ENCODE data around the gene DGKG. TPM values are rescaled to one million over a fixed set of nuclear protein-coding genes. Genes with fewer than 3 reads are reported as not detected.

Gene DGKG
- total RNA-seq, 1 donor from 2014 or later: 65.7 TPM

GRCh38 chr3:186129206-186129605 is 232.8 kb downstream of the DGKG start:
- no peak for TF ChIP-seq CTCF (IDR thresholded peaks at IDR 0.05; ENCODE audit: borderline replicate concordance)

DNA sequence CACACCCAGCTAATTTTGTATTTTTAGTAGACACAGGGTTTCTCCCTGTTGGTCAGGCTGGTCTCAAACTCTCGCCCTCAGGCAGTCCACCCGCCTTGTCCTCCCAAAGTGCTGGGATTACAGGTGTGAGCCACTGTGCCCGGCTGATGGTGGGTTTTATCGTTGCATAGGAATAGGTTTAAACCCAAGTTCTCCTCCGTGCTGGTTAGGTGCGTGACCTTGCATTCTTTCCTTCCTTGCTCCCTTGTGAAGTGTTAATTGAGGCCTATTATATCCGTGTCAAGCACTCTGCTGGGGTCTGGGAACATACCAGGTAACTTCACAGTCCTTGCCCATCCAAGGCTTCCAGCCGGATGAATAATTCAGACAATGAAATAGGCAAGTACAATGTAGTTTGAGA is 233.9 kb downstream of the DGKG start:
- Histone ChIP-seq H3K4me1 (no peaks in the 10 kb centered on the region), H3K4me3 (no peak overlapping the region), H3K27me3 (ENCODE audit: low read depth) (no peaks in the 10 kb centered on the region), H3K9me3 (replicated peaks) (no peaks in the 10 kb centered on the region), H3K27ac (replicated peaks) (no peak overlapping the region), H3K36me3 (no peaks in the 10 kb centered on the region)
- TF ChIP-seq CTCF (IDR thresholded peaks at IDR 0.05; ENCODE audit: borderline replicate concordance): no peak
- intact Hi-C loops (cut with micrococcal nuclease): no loop called here
- no peak for DNase-seq

More at GRCh38 chr3:186129206-186129605, 232.8 kb downstream of the DGKG start:
- no peak for DNase-seq
- intact Hi-C loops (cut with micrococcal nuclease): no loop called here
- Histone ChIP-seq H3K4me1 (no peaks in the 10 kb centered on the region), H3K27me3 (ENCODE audit: low read depth) (no peaks in the 10 kb centered on the region), H3K4me3 (no peak overlapping the region), H3K27ac (replicated peaks) (no peak overlapping the region), H3K36me3 (no peaks in the 10 kb centered on the region), H3K9me3 (replicated peaks) (no peaks in the 10 kb centered on the region)

GRCh38 chr3:186127463-186127862 is 234.6 kb downstream of the DGKG start:
- intact Hi-C loops (cut with micrococcal nuclease): no loop called here
- Histone ChIP-seq H3K36me3 (no peaks in the 10 kb centered on the region), H3K4me3 (no peak overlapping the region), H3K4me1 (peaks cover under 1% of the 10 kb centered on the region), H3K9me3 (replicated peaks) (no peaks in the 10 kb centered on the region), H3K27ac (replicated peaks) (no peak overlapping the region), H3K27me3 (ENCODE audit: low read depth) (no peaks in the 10 kb centered on the region)
- TF ChIP-seq CTCF (IDR thresholded peaks at IDR 0.05; ENCODE audit: borderline replicate concordance): no peak
- DNase-seq: no peak

DNA sequence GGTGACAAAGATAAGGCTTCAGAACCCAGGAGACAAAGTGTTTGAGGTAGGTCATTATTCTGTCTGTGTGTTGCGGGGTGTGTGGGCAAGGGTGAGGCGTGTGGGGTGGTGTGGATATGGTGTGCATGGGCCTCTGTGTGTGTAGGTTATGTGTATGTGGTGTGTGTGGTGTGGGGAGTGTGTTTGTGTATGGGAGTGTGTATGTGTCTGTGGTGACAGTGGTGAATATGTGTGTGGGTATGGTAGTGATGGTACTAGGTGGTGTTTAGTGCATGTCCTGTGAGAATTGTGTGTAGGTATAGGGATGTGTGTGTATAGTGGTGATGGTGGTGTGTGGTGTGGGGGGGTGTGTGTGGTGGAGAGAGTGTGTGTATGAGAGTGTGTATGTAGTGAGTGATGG is 236.9 kb downstream of the DGKG start:
- H3K27me3 ChIP-seq (ENCODE audit: low read depth): peaks cover 4% of the 10 kb centered on the region
- no peak for TF ChIP-seq CTCF (IDR thresholded peaks at IDR 0.05; ENCODE audit: borderline replicate concordance)
- intact Hi-C loops (cut with micrococcal nuclease): no loop called here
- H3K4me3 ChIP-seq: no peak overlapping the region
- H3K9me3 ChIP-seq (replicated peaks): no peaks in the 10 kb centered on the region
- H3K36me3 ChIP-seq: no peaks in the 10 kb centered on the region
- H3K4me1 ChIP-seq: peaks cover 9% of the 10 kb centered on the region
- no peak overlapping the region for H3K27ac ChIP-seq (replicated peaks)
- DNase-seq: no peak

DNA sequence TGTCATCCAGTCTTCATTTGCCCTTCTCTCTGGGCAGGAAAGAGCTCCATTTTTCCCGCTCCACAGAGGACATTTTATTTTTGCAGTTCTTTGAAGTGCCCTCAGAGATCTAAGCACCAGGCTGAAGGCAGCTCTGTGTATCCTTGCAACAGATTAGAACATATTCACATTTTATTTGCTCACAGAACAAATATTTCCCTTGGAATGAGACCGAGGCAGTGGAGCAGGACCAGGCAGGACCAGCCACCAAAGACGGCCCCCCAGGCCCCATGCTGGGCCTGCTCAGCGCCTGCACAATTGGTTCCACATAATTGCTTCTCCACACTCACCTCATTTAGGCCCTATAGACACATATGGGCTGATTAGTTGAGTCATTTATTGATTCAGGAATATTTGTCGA is 237.4 kb downstream of the DGKG start:
- H3K27ac ChIP-seq (replicated peaks): no peak overlapping the region
- H3K36me3 ChIP-seq: no peaks in the 10 kb centered on the region
- DNase-seq: no peak
- peaks cover 4% of the 10 kb centered on the region for H3K27me3 ChIP-seq (ENCODE audit: low read depth)
- no peaks in the 10 kb centered on the region for H3K9me3 ChIP-seq (replicated peaks)
- H3K4me3 ChIP-seq: no peak overlapping the region
- intact Hi-C loops (cut with micrococcal nuclease): no loop called here
- no peak for TF ChIP-seq CTCF (IDR thresholded peaks at IDR 0.05; ENCODE audit: borderline replicate concordance)
- H3K4me1 ChIP-seq: peaks cover 9% of the 10 kb centered on the region

GRCh38 chr3:186123012-186123411 is 239.0 kb downstream of the DGKG start:
- H3K9me3 ChIP-seq (replicated peaks): no peaks in the 10 kb centered on the region
- no peak for DNase-seq
- H3K36me3 ChIP-seq: no peaks in the 10 kb centered on the region
- H3K27me3 ChIP-seq (ENCODE audit: low read depth): peaks cover 12% of the 10 kb centered on the region
- intact Hi-C loops (cut with micrococcal nuclease): no loop called here
- no peak overlapping the region for H3K4me3 ChIP-seq
- peaks cover 9% of the 10 kb centered on the region for H3K4me1 ChIP-seq
- H3K27ac ChIP-seq (replicated peaks): no peak overlapping the region
- TF ChIP-seq CTCF (IDR thresholded peaks at IDR 0.05; ENCODE audit: borderline replicate concordance): no peak
